Thyroid gland (tissue), 4 donors: Measurements from ENCODE around the gene LRMDA.

Source experiments
- POLR2A ChIP-seq, 2 donors: fragments of 450-650 bp; IDR thresholded peaks; one replicate each; pipeline ENCODE4 v1.6.1; 2017; ENCODE audit warnings: antibody characterized with exemption in 2 of 2, mild to moderate bottlenecking in 2 of 2, moderate library complexity in 1 of 2
- TF ChIP-seq, protein P1 (sequence below), 6 experiments: fragments of 200-600 bp in 3 of 6; fragments of 450-650 bp in 3 of 6; sonication (generic) in 3 of 6; IDR thresholded peaks; one replicate each; pipeline ENCODE4 v1.5.1; 2016 to 2019; ENCODE audit warnings: antibody characterized with exemption in 6 of 6, mild to moderate bottlenecking in 2 of 6, inconsistent platforms in 1 of 6, moderate library complexity in 1 of 6

DNA sequence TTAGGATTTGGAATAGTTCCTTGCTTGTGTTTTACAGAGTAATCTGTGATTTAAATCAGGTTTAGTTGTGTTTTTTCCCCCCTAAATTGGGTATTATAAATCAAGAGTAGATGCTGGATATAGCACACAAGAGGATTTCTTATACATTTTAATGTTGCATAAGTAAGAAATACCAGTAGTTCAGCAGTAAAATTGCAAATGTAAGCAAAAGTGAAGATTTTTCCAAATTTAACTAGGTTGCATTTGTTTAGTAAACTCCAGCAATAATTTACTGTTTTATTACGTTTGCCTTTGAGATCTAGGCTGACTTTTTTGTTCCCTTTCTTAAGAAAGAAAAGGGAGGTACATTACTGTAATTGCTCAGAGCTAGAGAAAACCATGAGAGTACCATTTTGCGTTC is 207.3 kb downstream of the LRMDA start:
- TF ChIP-seq, protein P1, sequence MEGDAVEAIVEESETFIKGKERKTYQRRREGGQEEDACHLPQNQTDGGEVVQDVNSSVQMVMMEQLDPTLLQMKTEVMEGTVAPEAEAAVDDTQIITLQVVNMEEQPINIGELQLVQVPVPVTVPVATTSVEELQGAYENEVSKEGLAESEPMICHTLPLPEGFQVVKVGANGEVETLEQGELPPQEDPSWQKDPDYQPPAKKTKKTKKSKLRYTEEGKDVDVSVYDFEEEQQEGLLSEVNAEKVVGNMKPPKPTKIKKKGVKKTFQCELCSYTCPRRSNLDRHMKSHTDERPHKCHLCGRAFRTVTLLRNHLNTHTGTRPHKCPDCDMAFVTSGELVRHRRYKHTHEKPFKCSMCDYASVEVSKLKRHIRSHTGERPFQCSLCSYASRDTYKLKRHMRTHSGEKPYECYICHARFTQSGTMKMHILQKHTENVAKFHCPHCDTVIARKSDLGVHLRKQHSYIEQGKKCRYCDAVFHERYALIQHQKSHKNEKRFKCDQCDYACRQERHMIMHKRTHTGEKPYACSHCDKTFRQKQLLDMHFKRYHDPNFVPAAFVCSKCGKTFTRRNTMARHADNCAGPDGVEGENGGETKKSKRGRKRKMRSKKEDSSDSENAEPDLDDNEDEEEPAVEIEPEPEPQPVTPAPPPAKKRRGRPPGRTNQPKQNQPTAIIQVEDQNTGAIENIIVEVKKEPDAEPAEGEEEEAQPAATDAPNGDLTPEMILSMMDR (IDR thresholded peaks at IDR 0.05), result no peak
- TF ChIP-seq POLR2A (IDR thresholded peaks at IDR 0.05), result no peak
